Hematopoietic multipotent progenitor cell treated with erythropoietin and hydrocortisone succinate and interleukin-3 and kit ligand, for 15 days (in vitro differentiated cells): ENCODE results near the gene PHACTR1.

Source experiments
- DNase-seq: peaks from one replicate; pipeline ENCODE4 v3.0.0-alpha.2; 2015; ENCODE audit warnings: low spot score

Gene PHACTR1

DNA sequence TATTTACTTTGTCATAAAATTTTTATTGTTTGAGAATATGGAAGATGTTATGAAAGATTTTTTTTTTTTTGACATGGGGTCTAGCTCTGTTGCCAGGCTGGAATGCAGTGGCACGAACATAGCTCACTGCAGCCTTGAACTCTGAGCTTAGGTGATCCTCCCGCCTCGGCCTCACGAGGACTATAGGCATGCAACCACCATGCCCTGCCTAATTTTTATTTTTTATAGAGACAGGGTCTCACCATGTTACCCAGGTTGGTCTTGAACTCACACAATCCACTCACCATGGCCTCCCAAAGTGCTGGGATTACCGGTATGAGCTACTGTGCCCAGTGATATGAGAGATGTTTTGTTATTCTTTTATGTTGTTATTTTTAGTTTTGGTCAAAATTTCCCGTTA, 316.0 kb downstream of the PHACTR1 start:
- no peak for DNase-seq

DNA sequence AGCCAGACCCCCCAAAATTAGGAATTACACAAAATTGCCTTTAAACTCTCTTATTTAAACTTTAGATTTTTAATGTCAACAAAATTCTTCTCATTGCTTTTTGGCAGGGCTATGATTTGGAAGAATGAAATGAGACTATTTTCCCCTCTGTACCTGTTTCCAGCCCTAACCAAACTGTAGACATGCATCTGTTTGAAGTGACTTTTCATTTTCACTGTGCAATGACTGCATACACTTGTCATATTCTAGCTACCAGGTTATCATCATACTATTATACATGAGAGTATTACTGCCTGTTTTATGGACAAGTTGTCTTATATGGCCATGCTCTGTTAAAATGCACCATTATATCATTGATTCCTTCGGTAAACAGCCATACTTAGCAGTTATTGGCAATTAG, 316.6 kb downstream of the PHACTR1 start:
- DNase-seq: no peak

DNA sequence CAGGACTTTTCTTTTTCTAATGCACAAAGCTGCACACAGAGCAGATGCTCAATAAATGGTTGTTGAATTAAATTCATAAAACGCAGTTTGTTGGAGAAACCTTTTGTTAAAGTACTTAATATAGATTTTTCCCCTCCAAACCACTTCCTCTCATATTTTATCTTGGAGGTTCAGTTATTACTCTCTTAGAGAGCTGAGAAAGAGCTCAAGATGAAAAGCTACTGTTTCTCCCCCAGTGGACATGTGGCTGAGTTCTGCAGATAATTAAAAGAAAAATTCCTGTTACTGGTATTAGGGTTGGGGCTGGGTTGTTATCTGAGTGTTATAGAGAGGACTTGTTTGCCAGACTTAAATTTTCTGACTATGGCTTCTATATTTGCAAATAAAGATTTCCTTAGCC, 317.7 kb downstream of the PHACTR1 start:
- no peak for DNase-seq

DNA sequence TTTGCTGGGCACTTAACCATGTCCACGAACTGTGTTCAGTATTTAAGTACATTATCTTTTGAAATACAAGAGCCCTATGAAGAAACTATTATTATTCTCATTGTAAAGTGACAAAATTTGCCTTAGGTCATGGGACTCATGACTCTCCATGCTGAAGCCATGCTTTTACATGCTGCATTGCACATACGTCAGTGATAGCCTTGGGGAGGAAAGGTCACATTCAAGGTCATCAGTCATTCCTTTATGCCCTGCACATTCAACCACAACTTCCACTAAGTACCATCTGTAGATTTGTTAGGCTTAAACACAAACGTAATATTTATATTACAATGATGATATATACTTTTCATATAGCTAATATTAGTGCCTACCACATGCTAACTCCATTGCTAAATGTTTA, 319.0 kb downstream of the PHACTR1 start:
- DNase-seq: no peak

DNA sequence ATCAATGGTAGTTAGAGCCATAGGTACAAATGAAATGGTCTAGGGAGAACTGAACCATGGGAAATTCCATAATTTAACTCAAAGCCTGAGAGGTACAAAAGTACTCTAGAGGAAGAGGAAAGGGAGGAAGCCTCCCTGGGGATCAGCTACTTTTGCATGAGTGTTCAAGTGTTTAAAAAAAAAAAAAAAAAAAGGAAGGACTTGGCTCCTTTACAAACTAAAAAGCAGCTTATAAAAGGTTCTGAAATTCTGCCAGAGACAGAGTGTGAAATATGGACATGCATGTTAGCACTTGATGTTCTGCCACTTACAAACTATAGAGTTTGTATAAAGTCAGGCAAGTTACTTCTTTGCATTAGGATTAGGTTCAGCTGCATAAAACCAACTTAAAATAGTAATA, 321.7 kb downstream of the PHACTR1 start:
- no peak for DNase-seq

DNA sequence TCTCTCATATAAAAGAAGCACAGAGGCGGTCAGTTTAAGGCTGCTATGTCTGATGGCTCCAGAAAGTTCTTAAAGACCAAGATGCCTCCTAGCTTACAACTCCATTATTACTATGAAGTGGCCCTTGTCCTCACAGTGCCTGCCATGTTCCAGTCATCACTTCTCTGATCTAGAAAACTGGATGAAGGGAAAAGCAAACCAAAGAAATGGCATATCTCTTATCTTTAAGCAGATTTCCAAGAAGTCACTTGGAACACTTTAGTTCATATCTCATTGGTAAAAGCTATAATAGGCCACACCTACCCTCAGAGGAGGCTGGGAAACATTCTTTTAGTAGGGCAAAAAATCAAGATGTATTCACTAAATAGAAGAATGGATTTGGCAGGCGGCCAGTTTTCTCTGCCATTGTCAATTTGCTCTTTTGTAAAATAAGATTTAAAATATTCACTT, 322.2 kb downstream of the PHACTR1 start:
- no peak for DNase-seq

DNA sequence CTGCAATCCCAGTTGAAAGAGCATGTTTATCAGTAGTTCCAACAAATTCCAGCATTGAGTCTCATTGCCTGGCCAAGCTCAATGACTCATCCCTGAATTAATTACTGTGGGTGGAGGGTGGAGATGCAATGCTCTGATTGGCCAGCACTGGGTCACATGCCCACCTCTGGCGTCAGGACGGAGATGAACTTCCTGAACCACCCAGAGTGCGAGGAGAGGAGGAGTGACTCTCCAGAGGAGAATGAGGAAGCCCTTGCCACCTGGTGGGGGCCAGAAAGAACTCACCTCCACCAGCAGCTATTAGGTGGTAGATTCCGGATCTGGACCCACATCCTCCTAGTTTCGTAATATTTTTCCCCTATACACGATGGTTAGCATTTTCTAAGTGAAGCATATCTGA, 327.8 kb downstream of the PHACTR1 start:
- DNase-seq: peak; percentile 9

DNA sequence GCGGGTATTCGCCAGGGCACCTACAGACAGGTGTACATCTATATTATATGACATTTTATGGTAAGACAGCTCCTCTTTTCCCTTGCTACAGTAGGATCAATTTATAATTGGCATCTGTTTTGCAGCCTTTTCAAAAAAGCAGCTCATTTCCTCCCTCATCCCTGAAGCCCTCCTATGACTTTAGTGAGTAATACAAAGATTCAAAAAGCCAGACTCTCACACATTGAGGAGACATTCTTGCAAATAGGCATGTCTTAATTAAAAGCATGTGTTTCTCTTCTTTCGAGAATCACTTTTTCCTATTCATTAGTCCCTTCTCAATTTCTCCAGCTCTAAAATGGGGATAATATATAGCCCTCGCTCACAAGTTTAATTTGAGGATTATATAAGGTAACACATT, 328.3 kb downstream of the PHACTR1 start:
- DNase-seq: no peak

DNA sequence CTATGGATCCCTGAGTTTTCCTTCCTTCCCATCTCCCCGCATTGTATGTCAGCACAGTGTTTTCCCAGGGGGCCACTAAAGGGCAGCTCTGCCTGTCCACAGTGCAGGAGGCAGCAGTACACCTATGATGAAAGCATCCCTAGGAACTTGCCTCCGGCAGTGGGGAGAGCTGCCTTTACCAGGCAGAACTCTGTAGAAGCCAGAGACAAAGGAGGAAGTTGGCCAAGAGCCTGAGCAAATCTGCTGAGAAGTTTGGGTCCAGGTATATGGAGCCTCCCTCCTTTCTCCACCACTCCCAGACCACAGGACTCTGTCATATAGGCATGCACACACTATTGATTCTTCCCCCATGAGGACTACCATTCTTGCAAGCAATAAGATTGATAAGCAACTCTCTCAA, 329.1 kb downstream of the PHACTR1 start:
- DNase-seq: no peak

DNA sequence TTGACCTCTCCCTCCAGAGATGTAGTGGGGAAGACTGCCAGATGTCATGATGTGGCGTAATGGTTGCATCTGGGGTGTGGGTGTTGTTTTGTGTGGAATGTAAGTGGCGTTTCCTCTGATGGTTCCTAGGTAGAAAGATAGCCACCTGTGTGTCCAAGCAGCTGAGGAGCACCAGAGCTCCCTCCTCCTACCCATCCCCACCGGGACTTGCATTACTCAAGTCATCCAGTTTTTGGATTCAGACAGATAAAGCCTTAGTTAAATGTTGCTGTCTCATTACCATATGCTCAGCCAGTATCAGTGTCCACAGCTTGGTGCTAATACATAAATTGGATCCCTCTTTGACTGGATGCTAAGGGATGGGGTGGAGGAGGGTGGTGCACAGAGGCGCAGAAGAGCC, 329.5 kb downstream of the PHACTR1 start:
- peak; percentile 5 for DNase-seq

DNA sequence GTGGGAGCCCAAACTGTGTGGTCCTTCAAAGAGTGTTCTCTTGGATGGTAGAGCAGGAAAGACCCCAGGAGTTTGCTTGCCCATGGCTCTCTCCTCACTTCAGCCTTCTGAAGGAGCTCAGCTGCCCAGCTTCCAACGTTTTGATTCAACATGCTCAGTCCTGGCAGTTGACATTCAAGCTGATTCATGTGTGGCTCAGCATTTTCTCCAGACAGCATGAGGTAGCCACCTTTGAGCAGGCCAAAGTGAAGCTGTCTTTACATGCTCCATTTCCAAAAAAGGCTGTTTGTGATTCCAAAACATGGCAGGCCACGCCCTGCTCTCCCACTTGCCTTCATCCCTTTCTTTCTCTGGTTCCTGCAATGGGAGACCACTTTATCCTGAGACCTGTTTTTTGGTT, 331.5 kb downstream of the PHACTR1 start:
- no peak for DNase-seq

DNA sequence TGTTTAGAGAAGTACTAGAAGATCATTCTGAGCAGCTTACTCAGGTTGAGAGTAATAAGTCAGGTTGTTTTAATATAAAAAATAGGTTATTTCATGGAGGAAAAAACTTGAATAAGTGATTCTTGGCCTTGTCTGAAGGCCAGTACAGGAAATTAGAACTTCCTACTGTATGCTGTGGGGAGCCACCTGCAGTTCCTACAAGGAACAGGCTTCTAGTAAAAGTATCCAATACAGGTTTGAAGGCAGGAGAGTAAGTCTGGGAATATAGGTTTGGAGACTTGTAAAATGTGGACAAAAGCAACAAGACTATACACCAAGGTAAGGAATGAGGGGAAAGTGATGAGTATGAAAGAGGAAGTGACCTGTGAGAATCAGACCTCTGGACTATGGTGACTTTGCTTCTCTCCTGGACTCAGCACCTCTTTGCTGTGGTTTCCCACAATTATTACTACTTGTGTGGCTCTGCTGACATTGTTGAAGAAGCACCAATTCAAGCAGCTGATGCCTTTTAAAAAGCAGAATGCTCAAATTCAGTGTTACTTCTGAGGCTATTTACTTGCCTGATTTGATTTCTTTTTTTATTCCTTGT, 333.2 kb downstream of the PHACTR1 start:
- no peak for DNase-seq

DNA sequence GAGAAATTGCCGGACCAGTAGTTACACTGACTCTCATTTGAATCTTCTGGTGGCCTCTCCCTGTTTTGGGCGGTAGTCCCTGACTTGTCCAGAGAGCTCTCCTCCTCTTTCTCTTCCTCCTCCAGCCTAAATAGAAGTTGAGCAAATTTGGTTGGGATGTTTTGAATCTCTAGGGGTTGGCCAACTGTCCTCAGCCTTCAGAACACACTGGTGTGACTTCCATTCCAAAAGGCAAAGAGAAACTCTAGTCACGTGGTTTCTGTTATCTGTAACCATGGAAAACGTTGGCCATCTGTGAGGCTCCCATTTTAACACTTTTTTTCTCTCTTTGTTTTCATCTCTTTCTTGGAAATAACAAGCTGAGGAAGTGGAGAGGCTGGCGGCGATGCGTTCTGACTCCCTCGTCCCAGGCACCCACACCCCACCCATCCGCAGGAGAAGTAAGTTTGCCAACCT, 336.5 kb downstream of the PHACTR1 start:
- no peak for DNase-seq

DNA sequence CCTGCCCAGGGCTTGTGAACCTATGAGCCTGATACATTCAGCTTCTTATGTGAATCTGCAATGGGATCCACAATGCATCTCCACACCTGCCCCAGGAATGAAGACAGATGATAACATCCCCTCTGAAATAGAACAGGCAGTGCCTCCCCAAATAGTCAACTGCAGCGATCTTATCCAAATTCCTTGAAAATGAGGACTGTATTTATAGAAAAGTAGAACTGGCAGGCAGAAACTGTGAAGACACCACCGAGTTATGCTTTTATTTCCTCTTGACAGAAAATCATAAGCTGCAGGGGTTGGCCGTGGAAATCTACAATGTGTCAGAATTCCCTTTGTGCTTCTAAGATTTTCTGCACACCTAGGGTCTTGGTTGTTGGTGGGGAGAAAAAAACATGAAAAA, 341.5 kb downstream of the PHACTR1 start:
- DNase-seq: no peak

DNA sequence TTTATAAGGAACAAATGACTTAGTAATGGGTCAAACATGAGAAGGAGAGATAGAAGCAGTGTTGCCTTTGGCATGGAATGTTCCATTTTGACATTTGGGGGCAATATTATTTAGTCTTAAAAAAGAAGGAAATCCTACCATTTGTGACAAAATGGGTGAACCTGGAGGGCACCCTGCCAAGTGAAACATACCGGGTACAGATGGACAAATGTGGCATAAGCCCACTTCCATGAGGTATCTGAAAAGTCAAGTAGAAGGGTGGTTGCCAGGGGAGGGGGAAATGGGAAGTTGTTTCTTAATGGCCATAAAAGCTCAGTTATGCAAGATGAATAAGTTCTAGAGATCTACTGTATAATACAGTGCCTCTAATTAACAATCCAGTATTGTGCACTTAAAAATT, 342.5 kb downstream of the PHACTR1 start:
- no peak for DNase-seq

DNA sequence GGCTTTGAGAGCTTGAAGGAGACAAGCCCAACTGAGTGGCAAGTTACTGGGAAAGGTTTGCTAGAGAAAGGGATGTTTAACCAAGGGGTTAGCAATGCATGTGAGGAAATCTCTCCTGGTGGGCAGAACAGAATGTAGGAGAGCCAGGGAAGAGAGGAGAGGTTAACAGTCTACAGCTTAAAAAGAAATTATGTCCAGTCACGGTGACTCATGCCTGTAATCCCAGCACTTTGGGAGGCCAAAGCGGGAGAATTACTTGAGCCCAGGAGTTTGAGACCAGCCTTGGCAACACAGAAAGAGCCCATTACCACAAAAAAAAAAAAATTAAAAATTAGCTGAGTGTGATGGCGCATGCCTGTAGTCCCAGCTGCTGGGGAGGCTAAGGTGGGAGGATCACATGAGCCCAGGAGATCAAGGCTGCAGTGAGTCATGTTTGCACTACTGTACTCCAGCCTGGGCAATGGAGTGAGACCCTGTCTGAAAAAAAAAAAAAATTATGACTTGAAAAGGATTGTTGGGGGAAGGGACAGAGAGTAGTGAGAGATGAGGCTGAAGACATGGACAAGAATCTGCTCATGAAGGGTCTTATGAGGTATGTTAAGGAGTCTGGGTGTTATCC, 346.8 kb downstream of the PHACTR1 start:
- DNase-seq: no peak

DNA sequence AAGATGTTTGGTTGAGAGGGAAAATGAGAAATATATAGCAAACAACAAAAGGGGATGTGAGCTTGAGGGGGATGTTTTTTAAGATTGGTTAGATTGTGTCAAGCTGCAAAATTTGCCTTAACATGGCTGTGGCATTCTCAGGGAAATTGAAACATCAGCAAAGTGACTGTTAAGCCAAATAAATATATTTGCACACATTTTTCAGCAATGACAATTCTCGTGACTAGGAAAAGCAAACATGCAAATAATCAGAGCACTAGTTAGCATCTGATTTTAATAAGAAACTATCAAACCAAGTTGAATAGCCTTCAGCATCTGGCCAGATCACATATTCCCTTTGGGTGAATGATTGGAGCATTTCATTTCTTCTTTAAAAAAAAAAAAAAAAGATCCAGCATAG, 349.0 kb downstream of the PHACTR1 start:
- no peak for DNase-seq

DNA sequence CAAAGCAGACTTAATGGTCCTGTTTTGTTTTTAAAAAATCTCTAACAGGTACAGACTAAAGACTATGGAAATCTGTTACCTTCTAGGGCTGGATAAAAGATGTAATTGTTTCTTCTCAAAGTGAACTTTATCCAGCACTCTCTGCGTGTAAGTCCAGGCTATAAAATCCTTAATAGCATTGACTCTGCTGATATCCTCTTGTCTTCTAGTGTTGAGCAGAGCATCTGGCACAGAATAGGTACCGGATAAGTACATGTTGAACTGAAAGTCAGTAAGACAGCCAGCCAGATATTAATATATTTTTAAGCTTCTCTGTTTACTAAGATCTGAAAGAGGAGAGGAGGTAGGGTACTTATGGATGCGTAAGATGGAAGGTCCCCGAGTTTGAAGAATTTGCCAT, 349.5 kb downstream of the PHACTR1 start:
- DNase-seq: no peak

DNA sequence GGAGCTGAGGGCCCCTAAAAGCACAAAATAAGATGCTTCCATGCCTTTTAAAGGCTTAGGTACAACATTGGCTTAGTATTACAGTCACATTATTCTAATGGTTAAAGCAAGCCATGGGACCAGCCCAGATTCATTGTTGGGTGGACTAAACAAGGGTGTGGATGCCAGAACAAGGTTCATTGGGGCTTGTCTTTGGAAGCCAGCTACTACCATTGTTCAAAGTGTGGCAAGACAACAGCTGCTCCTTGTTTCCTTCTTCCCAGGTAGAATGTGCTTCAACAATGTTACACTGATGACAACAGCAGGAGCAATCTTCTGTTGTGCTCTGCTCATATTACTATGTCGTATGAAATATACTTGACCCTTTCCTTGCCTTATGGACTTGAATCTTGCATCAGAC, 350.3 kb downstream of the PHACTR1 start:
- DNase-seq: no peak

DNA sequence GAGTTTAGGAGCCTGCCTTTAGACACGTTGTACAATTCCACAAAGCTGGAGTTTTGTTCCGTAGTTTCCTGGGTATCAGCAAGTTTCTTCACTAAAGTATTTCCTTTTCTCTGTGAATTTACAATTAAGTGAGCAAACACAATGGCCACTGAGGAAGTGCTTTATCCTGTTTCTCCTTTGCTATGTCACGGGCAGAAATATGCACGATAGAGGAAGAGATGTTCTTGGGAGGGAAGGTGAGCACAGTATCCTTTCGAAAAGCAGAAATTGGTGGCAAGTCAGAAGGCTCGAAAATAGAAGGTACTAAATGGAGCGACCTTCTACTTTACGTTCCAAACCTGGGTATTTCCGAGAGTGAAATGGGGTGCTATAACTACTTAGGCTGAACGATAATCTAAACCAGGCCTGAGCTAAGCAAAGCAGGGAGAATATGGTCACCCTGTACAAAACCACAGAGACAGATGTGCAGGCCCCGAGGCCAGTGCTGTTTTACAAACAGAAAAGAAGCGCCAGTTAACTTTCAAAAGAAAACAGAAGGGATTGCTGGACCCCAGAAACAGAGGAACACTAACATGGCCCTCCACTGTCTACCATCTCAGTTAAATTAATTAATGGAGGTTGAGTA, 352.1 kb downstream of the PHACTR1 start:
- DNase-seq: no peak

DNA sequence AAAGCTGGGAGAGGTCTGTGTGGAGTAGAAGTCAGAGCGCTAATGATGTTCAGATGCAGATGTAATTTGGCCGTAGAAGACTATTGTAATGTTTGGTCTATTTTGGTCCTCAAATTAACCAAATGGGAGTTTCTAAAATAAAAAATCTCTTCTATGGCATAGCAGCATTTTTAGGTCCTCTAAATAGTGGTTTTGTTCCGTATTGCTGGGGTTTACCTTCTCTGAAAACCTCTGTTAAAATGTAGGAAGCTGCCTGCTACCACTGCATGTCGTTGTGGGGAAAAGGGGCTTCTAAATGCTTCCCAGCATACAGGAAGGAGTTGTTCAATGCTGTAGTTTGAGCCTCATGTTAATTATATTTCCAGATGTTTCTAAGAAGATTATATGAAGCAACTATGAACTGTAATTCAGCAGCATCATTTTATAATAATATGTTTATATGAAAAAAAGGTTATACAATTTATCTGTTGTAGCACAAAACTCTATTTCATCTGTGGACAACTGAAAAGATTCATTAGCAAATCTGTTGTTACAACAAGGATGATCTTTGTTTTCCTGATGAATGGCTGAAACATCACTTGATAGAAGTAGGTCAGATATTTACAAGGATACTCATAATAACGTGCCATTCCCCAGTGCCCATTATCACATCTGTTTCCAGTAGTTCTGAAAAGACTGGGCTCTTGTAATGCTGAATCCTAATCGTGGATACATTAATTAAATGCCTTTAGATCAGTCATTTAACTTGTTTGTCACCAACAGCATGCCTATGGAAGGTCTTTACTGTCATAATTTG, 355.2 kb downstream of the PHACTR1 start:
- no peak for DNase-seq

DNA sequence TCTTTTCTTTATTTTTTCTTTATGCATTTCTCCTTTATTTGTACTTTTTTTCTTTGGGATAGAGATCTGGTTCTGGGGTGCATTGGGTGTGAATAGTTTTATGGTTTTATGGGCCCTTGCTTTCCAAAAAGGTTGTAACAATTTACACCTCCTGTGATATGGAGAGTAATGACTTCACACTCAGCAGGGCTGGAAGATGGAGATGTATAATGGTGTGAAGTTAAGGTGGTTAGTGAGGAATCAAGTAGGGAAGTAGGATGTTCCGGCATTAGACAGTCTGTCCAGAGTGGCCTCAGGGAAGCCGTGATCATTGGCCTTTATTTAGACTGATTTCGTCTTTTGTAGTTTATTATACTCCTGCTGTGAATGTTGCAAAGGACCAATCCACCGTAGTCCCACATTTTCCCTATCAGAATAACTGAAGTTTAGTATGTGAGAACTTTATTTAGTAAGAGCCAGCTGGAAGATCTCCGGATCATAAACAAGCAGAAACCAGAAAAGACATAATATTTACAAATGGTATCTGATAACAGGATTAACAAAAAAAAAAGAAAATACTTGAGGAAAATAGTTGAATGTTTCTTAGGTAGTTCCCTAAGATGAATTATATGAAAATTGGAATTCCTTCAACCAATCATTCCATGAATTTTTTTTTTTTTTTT, 356.2 kb downstream of the PHACTR1 start:
- no peak for DNase-seq
